NCI-H1048 (cell line): ENCODE results near the gene NFKBIB.

Experiments used
- DNase-seq: peaks from one replicate; lab custom pipeline; 2025; lab: John Stamatoyannopoulos, UW

Gene NFKBIB

DNA sequence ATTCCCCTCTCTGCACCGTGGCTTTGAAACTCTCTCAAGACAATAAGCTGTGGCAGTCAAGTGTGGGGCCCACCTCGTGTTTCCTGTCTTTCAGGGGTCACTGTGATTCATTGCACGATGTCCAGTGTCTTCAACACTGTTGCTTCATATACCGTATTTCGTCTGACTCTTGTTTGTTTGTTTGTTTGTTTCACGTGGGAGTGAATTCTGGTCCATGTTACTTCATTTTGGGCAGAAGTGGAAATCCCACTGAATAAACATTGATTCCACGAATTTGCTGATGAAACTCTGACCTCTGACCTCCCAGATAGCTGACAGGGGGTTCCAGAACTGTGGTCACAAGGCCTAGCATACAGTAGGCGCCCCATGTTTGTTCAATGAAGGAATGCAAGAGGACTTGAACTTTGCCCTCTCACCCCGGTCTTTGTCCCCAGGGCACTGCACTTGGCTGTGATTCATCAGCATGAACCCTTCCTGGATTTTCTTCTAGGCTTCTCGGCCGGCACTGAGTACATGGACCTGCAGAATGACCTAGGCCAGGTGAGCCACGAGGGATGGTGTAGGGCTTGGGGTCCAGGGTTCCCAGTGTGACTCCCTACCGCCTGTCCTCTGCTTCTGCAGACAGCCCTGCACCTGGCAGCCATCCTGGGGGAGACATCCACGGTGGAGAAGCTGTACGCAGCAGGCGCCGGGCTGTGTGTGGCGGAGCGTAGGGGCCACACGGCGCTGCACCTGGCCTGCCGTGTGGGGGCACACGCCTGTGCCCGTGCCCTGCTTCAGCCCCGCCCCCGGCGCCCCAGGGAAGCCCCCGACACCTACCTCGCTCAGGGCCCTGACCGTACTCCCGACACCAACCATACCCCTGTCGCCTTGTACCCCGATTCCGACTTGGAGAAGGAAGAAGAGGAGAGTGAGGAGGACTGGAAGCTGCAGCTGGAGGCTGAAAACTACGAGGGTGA is 5.1 kb downstream of the NFKBIB start:
- DNase-seq, result no peak

GRCh38 chr19:38905620-38906019 is 5.9 kb downstream of the NFKBIB start:
- DNase-seq, result no peak

DNA sequence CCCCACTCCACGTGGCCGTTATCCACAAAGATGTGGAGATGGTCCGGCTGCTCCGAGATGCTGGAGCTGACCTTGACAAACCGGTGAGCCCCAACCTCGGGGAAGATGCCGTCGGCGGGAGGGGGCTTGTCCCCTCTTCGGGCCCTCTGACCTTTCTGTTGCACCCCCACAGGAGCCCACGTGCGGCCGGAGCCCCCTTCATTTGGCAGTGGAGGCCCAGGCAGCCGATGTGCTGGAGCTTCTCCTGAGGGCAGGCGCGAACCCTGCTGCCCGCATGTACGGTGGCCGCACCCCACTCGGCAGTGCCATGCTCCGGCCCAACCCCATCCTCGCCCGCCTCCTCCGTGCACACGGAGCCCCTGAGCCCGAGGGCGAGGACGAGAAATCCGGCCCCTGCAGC is 7.5 kb downstream of the NFKBIB start:
- DNase-seq, result no peak

GRCh38 chr19:38907670-38908069 is 7.9 kb downstream of the NFKBIB start:
- no peak for DNase-seq

GRCh38 chr19:38908911-38909310 is 9.1 kb downstream of the NFKBIB start:
- no peak for DNase-seq

DNA sequence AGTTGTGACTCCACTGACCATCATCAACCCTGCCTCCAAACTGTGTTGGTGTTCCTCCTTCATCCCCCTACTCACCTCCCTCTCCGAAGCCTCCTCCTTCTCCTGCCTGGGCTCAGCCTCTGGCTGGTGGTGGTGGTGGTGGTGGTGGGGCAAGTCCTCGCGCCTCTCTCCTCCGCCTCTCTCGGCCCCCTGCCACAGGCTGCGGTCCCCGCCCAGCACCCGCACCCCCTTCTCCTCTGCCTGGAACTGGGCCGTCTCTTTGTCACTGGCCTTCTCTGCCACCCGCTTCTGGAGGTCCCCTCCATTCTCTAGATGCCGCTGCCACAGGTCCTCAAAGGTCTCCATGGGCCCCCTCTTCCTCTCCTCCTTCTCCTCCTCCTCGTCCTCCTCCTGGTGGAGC is 10.7 kb downstream of the NFKBIB start:
- no peak for DNase-seq

- DNase-seq, result no peak
These were observed 11.7 kb downstream of the NFKBIB start for GRCh38 chr19:38911388-38912001.

- no peak for DNase-seq
These were observed 13.1 kb downstream of the NFKBIB start for GRCh38 chr19:38912600-38913514.

DNA sequence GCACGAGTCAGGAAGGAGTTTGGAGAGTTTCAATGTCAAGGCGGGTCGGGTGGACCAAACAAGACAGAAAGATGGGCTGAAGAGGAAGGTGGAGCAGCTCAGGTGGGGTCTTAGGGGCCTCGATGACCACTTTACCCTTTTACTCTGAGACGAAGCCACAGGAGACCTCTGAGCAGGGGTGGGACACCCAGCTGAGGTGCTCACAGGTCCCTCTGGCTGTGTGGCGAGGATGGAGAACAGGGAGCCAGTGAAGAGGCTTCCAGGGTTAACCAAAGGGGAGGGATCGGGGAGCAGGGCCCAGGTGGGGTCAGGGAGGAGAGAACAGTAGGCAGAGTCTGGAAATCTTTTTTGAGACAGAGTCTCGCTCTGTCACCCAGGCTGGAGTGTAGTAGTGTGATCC is 14.2 kb downstream of the NFKBIB start:
- DNase-seq, result no peak

DNA sequence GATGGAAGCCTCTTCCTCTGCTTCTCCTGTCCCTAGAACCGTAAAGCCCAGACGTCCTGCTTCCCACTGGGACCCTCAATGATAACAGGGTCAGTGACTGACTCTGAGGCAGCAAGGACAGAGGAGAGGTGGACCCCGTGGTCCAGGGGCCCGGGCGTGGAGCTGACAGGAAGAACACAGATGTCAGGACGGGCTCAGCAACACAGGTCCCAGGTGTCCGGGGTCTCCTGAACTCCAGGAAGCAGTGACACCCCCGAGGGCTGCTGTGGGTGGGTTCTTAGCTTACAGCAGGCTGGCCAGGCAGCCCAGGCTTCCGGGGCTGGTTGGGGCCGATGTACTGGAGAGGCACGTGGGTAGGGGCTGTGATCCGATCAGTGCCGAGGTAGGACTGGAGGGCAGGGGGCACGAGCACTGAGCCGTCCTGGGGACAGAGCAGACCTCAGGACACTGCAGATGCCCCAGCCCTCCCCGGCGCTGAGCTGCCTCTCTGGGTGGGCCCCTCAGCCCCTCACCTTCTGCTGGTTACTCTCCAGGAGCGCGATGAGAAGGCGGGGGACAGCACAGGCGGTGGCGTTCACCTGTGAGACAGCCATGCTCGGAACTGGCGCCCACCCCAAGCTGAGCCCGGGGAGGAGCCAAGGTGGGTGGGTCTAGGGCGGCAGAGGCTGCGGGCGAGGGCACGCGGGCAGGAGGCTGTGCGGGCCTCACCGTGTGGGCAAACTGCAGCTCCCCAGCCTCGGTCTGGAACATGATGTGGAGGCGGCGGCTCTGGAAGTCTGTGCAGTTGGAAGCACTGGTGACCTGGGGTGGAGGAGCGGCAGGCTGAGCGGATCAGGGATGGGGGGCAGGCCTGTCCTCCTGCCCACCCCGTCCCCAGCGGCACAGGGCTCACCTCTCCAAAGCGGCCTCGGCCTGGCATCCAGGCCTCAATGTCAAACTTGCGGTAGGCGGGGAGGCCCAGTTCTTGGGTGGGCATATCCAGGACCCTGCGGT is 15.9 kb downstream of the NFKBIB start:
- no peak for DNase-seq

GRCh38 chr19:38917516-38917915 is 17.7 kb downstream of the NFKBIB start:
- DNase-seq, result no peak

GRCh38 chr19:38917921-38918491 is 18.2 kb downstream of the NFKBIB start:
- DNase-seq, result no peak

DNA sequence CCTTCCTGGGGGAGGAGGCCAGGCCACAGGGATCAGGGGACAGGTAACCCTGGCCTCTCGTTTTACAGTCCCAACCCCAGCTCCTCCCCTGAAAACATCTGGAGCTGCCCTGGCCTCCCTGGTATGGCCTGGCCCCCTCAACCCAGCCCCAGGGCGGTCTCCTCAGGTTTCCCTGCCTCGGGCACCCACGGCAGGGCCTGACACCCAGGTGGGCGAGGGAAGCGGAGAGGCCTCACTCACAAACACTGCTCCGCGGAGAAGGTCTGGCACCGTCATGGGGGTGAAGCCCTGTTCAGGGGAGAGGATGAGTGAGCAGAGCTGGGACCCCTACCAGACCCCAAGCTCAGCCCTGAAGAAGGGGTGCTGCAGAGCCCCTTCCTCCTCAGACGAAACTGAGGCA is 18.8 kb downstream of the NFKBIB start:
- no peak for DNase-seq

- DNase-seq, result no peak
These were observed 20.2 kb downstream of the NFKBIB start for GRCh38 chr19:38919837-38920601.

GRCh38 chr19:38920602-38921419 is 21.0 kb downstream of the NFKBIB start:
- no peak for DNase-seq

- no peak for DNase-seq
These were observed 21.9 kb downstream of the NFKBIB start for GRCh38 chr19:38921420-38922274.

- no peak for DNase-seq
These were observed 22.7 kb downstream of the NFKBIB start for GRCh38 chr19:38922482-38922881.

GRCh38 chr19:38924388-38924787 is 24.6 kb downstream of the NFKBIB start:
- no peak for DNase-seq
